ENCODE measurements around the gene CLEC16A.

Gene CLEC16A

GRCh38 chr16:11004973-11005610, 60.7 kb downstream of the CLEC16A start:
- no peak for TF ChIP-seq CTCF (IDR thresholded peaks at IDR 0.05)

GRCh38 chr16:11005611-11005975, 61.2 kb downstream of the CLEC16A start:
- Histone ChIP-seq H3K36me3 (peaks cover 77% of the 10 kb centered on the region), H3K4me1 (ENCODE audit: control insufficient read depth in 1 of 2, insufficient read depth in 1 of 2, low read depth in 1 of 2, low read length in 1 of 2) (no peaks in the 10 kb centered on the region), H3K4me3 (ENCODE audit: low read depth in 1 of 2, low read length in 1 of 2) (no peak overlapping the region), H3K27ac (no peak overlapping the region), H3K9me3 (no peaks in the 10 kb centered on the region), H3K27me3 (no peaks in the 10 kb centered on the region)
- TF ChIP-seq CTCF (IDR thresholded peaks at IDR 0.05) = no peak

More at GRCh38 chr16:11004973-11005610, 60.7 kb downstream of the CLEC16A start:
- Histone ChIP-seq H3K36me3 (peaks cover 81% of the 10 kb centered on the region), H3K4me1 (ENCODE audit: control insufficient read depth in 1 of 2, insufficient read depth in 1 of 2, low read depth in 1 of 2, low read length in 1 of 2) (no peaks in the 10 kb centered on the region), H3K27me3 (no peaks in the 10 kb centered on the region), H3K4me3 (ENCODE audit: low read depth in 1 of 2, low read length in 1 of 2) (no peak overlapping the region), H3K27ac (no peak overlapping the region), H3K9me3 (no peaks in the 10 kb centered on the region)

- TF ChIP-seq CTCF (IDR thresholded peaks at IDR 0.05) = no peak
- H3K27ac ChIP-seq = no peak overlapping the region
- peaks cover 4 to 9% of the 10 kb centered on the region in 2 experiments for H3K4me1 ChIP-seq (ENCODE audit: control insufficient read depth in 1 of 2, insufficient read depth in 1 of 2, low read depth in 1 of 2, low read length in 1 of 2)
- H3K36me3 ChIP-seq = peaks cover 69% of the 10 kb centered on the region
- H3K4me3 ChIP-seq (ENCODE audit: low read depth in 1 of 2, low read length in 1 of 2) = no peak overlapping the region
- no peaks in the 10 kb centered on the region for H3K9me3 ChIP-seq
- no peaks in the 10 kb centered on the region for H3K27me3 ChIP-seq
Observed at GRCh38 chr16:11006656-11007055, 62.3 kb downstream of the CLEC16A start.

- no peak for TF ChIP-seq CTCF (IDR thresholded peaks at IDR 0.05)
- H3K36me3 ChIP-seq = peaks cover 61% of the 10 kb centered on the region
- H3K4me1 ChIP-seq (ENCODE audit: control insufficient read depth in 1 of 2, insufficient read depth in 1 of 2, low read depth in 1 of 2, low read length in 1 of 2) = peaks cover 7 to 12% of the 10 kb centered on the region in 2 experiments
Observed at GRCh38 chr16:11007714-11008280, 63.4 kb downstream of the CLEC16A start.

GRCh38 chr16:11009027-11009755, 64.8 kb downstream of the CLEC16A start:
- no peak overlapping the region for H3K27ac ChIP-seq
- peaks cover 54% of the 10 kb centered on the region for H3K36me3 ChIP-seq
- no peaks in the 10 kb centered on the region for H3K27me3 ChIP-seq
- H3K4me1 ChIP-seq (ENCODE audit: control insufficient read depth in 1 of 2, insufficient read depth in 1 of 2, low read depth in 1 of 2, low read length in 1 of 2) = peaks cover 7 to 12% of the 10 kb centered on the region in 2 experiments
- H3K4me3 ChIP-seq (ENCODE audit: low read depth in 1 of 2, low read length in 1 of 2) = no peak overlapping the region
- no peak for TF ChIP-seq CTCF (IDR thresholded peaks at IDR 0.05)
- H3K9me3 ChIP-seq = no peaks in the 10 kb centered on the region

More at GRCh38 chr16:11007714-11008280, 63.4 kb downstream of the CLEC16A start:
- H3K27ac ChIP-seq = no peak overlapping the region
- no peaks in the 10 kb centered on the region for H3K9me3 ChIP-seq
- H3K4me3 ChIP-seq (ENCODE audit: low read depth in 1 of 2, low read length in 1 of 2) = no peak overlapping the region
- H3K27me3 ChIP-seq = no peaks in the 10 kb centered on the region

Data from neutrophil (primary cell).